HUDEP-2 (cell line): ENCODE results near the gene CDH22.
A peak's percentile ranks its signal among the peaks of the same experiment; 100 is the strongest.

Source experiments
- DNase-seq, 76 experiments: peaks; one replicate each; lab custom pipeline; 2025; ENCODE audit not compliant: unreplicated experiment in 76 of 76; lab: John Stamatoyannopoulos, UW

CDH22 gene

DNA sequence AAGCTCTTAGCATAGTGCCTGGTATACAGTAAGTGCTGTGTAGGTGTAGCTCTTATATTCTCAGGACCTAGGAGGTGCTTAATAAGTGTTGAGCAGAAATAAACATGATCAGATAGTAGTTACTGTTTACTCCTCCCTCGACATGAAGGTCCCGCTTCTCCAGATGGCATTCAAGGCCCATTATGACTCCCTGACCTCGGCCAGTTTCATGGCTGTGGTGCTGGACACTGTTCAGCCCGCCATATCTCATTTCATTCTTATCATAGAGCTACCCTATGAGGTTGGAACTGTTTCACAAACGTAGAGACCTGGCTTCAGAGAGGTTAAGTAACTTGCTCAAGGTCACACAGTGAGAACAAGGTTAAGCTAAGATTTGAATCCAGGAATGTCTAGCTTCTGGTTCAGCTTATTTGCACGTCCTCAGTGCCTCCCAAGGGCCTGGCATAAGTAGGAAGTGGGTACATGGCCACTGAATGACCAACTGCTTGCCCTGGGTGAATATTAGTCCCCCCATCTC, 151.2 kb downstream of the CDH22 start:
- DNase-seq, result no peak

DNA sequence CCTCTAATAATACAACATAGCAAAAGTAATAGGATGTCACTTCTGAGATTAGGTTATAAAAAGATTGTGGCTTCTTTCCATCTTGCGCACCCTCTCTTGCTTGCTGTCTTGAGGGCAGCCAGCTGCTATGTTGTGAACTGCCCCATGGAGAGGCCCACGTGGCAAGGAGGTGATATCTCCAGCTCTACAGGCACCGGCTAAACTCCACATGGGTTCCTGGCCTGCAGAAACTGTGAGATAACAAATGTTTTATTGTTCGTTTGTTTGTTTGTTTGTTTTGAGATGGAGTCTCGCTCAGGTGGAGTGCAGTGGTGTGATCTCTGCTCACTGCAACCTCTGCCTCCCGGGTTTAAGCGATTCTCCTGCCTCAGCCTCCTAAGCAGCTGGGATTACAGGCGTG, 152.2 kb downstream of the CDH22 start:
- peak in 1 of 76 experiments; percentile 3 for DNase-seq

DNA sequence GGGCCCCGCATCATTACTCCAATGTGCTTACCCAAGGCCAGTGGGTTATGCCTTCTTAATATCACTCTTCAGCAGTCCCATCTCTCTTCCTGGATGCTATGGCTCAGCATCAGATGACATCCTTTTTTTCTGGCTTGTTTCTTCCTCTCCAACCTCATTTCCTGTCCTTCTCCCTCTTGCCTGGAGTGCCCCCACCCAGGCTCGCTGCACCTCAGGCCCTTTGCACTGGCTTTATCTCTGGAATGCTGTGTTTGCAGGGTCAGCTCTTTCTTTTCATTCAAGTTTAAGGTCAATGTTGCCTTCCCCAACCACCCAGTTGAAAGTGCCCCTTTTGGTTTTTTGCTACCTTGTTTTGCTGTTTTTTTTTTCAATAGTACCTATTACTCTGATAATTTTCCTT, 153.5 kb downstream of the CDH22 start:
- DNase-seq, result no peak

DNA sequence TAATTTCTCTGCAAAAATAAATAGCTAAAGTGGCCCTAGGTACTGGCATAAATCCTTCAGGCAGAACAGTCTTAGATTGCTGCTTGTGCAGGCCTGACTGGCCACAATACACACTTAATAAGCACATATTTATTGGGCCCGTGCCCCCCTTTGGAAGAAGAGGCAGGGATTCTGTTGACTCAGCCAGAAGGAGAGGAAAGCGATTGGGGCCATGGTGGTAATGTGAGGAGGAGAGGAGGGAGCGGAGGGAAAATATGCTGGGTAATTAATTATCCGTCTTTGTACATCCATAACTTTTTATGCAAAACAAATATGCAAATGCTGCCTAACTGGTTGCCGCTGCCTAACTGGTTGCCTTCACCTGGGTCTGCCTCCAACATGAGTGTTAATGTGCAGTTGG, 154.0 kb downstream of the CDH22 start:
- no peak for DNase-seq

DNA sequence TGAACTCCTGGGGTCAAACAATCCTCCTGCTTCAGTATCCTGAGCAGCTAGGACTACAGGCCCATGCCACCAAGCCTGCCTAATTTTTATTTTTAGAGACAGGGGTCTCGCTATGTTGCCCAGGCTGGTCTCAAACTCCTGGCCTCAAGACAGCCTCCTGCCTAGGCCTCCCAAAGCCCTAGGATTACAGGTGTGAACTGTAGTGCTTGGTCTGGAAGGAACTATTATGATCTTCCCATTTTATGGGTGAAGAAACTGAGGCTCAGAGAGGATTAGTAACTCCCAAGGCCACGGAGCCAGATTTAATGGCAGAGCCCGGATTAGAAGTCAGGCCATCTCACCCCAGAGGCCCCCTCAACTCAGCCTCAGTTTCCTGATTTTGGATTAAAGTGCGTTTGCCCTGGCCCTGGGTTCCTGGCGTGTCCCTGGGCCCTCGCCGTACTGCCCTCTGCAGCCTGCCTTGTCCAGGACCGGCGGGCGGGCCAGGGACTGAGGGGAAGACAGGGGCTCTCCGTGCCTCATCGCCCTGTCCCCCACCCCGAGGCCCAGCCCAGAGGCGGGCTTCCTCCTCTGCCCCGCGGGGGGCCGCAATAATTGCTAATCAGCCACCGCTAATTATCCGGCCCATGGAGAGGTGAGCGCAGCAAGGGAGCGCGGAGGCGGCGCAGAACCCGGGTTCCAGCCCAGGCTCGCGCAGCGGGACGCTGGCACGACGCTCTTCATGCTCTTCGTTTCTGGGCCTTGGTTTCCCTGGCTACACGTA, 155.3 kb downstream of the CDH22 start:
- no peak for DNase-seq

DNA sequence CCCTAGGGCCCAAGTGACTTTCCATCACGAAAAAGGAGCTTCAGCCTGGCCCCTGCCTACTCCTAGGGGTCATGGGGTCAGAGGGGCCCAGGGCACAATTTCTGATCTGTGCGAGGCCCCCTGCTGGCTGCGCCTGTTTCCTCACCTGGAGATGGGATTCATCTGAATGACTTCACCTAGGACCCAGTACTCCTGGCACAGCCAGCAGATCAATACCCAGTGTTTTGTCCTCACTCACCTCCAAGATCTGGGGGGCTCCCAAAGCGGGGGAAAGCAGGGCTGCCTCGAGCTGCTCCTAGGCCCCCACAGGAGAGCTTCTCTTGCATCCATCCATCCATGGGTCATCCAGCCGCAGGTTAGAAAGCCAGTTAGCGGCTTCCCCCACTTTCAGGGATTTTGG, 156.4 kb downstream of the CDH22 start:
- peak in 2 of 76 experiments; percentile 7 to 26 for DNase-seq

DNA sequence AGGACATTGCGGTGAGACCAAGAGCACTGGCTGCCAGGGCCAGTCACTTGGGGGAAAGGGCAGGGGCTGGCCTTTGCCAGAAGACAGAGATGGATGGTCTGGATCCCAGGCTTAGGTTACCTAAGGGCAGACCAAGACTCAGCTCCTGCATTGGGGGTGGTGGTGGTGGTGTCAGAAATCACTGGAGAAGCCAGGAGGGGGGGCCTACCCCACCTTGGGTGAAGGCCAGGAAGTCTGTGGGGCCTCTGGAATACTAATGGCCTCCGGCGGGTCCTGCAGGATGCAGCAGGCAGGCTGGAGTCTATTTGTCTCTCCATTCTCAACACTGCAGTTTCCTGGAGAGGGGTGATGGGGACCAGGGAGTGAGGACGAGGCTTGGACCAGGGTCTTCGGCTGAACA, 157.4 kb downstream of the CDH22 start:
- no peak for DNase-seq

DNA sequence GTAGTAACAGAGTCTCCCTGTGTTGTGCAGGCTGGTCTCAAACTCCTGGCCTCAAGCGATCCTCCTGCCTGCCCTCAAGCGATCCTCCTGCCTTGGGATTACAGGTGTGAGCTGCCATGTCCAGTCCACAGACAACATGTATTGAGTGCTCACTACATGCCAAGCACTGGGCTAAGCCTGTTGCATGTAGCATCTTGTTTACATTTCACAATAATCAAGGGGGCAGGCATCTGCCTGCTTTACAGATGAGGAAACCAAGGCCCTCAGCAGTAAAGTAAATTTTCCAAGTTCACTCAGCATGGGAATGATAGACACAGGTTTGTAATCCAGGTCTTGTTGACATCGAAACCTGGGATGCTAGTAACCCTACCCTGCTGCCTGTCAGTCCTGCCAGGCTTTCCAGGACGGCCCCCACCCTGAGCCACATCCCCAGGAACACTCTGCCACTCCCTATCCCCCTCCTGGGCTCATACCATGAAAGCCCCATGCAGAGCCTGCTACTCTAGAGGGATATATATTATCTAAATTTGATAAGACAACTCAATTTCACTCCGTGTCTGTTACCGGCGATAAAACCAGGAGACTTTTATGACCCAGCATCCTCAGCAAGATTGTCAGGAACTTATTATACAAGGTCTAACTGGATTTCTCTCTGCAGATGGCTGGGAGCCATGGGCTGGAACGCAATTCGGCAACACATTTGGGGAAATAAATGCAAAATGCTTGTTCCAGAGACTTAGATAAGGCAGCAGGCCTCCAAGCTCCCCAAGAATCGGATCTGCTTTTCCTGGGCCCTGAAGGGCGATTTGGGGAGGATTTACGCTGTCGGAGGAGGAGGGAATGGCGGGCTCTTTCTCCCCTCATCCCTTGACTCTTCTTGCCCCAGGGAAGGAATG, 159.7 kb downstream of the CDH22 start:
- DNase-seq, result no peak

DNA sequence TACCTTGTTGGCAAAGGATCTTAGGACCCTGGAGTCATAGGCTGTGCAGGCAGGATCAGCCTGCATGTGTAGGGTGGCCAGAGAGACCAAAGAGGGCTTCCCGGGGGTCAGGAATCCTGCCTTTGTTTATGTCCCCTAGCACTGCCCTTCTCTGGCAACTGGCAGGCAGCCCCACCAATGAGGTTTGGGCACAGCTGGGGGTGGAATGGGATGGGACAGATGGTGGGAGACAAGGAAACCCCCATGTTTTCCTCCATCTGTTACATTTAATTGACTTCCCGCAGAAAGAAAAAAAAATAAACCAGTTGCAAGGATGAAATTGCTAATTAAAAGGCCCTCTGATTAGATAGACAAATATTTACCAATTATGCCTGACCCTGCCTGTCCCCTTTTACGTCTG, 162.6 kb downstream of the CDH22 start:
- no peak for DNase-seq

DNA sequence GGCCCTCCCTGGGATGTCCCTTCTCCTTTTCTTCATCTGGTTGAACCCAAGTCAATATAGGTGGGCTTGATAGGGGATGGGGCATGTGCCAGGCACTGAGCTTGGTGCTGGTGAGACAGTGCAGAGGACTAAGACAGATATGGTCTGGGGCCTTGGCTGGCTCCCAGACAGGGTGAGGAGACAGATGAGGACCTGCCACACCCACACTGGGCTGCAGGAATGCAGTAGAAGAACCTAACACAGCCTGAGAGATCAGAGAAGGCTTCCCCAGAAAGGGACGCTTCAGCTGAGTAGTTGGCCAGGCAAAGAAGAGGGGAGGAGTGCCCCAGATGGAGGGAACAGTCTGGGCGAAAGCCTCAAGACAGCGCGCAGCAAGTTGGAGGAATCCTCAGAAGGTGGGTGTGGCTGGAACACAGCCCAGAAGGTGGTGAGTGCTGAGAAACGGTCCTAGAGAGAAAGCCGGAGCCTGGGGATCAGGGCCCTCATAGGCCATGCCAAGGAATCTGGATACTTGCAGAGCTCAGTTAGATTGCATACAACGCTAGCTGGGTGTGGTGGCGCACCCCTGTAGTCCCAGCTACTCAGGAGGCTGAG, 163.8 kb downstream of the CDH22 start:
- DNase-seq, result peak in 53 of 76 experiments; percentile 5 to 59 (median 34)

DNA sequence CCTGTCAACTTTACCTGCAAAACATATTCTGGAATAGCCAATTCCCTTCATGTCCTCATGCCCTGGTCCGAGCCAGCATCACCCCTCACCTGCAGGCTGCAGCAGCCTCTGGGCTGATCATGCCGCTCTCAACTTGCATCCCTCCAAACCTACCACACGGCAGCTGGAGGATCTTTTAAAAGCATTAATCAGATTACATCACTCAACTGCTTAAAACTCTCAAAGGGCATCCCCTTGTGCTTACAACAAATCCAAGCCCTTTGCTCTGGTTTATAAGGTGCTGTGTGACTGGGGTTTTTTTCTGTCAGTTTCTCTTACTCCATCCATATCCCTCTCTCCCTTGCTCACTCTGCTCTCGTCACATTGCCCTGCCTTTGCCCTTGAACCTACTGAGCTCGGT, 166.2 kb downstream of the CDH22 start:
- DNase-seq, result no peak

DNA sequence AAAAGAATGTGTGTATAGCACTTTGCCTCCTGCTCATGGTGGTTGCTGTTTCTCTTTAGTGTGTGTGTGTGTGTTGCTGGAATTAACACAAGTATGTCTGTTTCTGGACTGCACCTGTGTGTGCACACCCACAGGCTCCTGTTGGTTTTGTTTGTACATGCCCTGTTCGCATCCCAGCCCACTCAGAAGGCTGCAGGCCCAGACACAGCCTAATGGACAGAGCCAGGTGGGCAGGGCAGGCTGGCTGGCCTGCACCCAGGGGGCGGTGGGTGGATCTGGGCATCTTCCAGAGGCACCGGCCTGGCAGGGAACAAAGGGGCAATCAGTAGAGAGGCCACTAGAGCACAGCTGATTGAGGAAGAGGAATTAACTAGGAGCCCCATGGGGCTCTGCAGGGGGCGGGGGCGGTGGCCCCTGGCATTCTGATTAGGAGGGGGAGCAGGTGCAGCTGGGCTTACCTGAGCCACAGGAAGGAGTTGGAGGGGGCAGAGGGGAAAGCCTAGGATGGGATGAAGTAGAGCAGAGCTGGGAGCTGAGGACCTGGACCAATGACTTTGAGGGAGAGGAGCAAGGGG, 168.3 kb downstream of the CDH22 start:
- DNase-seq, result no peak

DNA sequence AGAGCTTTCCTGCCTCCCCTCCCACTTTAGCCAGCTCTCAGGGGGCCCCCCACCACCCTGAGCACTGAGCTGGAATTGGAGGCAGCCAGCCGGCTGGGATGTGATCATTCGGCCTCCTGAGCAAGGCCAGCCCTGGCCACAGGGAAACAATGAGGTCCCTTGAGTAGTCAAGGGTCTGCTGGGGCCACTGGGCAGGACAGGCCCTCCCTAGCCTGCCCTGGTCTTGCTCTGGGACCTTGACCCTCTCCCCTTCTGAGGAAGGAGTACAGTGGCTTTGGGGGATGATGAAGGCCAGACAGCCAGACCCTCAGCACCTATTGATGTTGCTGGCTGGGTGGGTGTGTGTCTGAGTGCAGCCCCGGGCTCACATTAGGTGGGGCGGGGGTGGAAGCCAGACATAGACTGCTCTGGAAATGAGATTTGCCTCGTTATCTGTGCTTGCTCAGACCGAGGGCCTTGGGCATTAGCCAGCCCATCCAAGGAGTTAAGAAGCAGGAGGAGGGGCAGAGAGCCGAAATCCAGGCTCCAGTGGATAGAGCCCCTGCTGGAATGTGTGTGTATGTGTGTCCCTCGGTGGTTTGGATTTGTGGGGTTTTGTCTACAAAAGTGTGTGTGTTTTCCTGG, 168.9 kb downstream of the CDH22 start:
- DNase-seq, result no peak

DNA sequence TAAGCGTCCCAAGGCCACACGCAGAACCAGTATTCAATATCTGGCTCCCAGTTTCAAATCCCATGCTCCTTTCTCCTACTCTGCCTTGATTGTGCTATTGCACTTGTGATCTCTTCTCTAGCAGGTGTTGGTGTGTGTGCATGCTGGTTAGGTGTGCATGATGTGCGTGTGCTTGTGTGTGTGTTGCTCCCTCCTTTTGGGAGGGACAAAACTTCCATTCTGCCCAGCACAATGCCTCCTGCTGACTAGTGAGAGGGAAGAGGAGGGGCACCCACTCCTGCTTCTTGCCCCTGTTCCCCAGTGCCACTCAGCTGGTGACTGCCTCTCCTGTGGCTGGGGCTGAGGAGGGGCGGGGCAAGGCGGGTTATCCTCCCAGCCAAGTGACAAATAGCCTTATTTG, 170.5 kb downstream of the CDH22 start:
- no peak for DNase-seq

DNA sequence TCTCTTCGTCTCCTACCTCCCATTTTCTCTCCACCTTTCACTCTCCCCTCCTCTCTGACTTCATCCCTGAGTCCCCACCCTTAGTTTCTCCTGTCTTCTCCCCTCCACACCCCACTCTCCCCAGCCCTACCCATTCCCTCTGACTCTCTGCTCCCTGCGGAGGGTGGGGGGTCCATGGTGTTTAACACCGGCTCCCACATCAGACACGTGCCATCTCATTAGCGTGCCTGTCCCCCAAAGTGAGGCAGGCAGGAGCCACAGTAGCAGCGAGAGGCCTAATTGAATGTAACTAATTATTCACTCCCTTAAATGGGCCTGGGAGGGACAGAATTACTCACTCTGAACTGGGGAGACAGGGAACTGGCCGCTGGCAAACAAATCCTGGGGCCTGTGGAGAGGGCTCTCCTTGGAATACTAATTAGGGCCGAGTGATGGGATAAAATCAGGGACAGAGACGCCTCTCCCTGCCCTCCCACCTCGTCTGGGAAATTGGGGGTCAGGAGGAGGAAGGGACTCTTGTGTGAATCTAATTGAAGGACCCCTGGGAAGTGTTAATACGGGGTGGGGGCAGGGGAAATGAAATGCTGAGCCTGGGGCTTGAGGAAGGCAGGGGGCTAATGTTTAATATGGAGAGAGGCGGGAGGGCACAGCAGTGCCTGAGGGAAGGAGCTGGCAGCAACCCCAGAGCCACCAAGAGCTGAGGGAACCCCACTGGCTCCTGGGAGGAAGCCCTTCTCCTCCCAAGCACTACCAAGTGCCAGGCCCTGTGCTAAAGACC, 172.3 kb downstream of the CDH22 start:
- no peak for DNase-seq

DNA sequence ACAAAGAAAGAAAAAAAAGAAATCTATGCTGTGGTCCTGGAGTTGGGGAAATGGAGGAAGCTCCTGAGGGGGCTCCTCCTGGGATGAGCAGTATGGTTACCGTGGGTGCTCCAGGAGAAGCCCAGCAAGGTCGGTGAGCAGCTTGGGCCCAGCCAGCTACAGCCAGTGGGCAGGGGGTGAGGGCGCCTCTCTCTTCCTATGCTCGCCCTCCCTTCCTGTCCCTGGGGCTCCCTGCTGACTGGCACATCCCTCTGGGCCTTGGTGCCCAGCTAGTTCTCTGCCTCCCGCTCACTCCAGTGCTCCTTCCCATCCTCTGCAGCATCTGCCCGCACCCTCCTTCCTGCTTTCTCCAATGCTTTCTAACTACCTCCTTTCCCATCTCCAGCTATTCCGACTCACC, 173.6 kb downstream of the CDH22 start:
- no peak for DNase-seq

DNA sequence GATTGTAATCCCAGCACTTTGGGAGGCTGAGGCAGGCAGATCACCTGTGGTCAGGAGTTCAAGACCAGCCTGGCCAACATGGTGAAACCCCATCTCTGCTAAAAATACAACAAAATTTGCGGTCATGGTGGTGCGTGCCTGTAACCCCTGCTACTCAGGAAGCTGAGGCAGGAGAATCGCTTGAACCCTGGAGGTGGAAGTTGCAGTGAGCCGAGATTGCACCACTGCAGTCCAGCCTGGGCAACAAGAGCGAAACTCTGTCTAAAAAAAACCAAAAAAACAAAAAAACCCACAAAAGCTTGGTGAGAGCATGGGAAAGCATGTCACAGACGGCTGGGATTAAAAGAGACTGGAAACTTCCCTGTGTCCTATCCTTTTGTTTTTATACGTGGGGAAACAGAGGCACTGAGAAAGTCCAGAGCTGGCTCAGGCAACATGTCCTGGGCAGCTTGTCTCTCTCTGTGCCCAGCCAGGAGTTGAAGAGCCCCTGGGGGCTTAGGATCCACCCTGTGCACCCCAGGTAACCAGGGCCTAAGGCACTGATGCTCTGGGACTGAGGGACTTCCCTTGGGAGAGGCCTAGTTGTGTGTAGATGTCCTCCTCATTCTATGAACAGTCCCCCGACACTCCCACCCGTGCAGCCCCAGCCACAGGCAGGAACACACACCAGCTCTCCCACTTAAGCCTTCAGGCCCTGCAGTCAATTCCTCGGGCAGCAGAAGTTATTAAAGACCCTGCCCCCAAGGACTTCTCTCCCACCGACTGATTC, 174.2 kb downstream of the CDH22 start:
- DNase-seq, result no peak

DNA sequence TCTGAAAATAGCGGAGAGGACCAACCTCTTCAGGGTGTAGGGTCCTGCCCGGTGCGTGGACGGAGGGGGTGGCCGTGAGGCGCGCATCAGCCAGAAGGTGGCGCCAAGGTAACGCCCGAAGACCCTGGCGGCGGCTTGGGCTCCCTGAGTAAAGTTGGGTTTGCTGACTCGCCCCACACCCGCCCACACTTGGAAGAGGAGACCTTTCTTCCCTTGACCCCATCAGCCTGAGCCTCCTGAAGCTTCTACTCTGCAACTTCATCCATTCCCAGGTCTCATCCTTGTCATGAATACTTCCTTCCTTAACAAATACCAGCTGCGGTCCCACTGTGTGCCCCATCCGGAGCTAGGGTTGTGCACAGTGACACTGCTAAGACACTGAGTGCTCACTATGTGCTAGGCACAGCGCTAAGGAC, 175.6 kb downstream of the CDH22 start:
- peak in 39 of 76 experiments; percentile 1 to 65 (median 31) for DNase-seq

DNA sequence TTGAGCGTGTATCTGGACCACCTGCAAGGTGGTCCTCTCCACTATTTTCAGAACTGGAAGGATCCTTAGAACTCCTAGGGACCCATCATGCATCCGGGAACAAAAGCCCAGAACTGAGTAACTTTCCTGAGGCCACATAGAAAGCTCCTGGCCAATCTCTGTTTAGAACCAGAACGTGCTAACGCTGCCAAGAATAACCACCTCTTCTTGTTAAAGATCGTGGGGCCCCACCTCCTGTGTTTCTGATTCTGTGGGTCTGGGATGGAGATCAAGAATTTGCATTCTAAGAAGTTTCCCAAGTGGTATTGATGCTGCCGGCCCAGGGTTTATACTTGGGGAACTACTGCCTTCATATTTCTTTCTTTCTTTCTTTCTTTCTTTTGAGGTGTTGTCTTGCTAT, 176.9 kb downstream of the CDH22 start:
- no peak for DNase-seq
